Measurements from ENCODE around the gene DDX41. TPM values are rescaled to one million over a fixed set of nuclear protein-coding genes. Genes with fewer than 3 reads are reported as not detected.

Gene DDX41
- total and polyA plus RNA-seq, 12 donors, result 19.7 to 55.7 (median 30.4) TPM

- peak overlapping the region in 9 of 10 donors; percentile 25 to 93 (median 49) for H3K27ac ChIP-seq
- intact Hi-C loops (cut with DNase I), result no loop called here
Observed at GRCh38 chr5:177469750-177470525, 46.8 kb downstream of the DDX41 start.

DNA sequence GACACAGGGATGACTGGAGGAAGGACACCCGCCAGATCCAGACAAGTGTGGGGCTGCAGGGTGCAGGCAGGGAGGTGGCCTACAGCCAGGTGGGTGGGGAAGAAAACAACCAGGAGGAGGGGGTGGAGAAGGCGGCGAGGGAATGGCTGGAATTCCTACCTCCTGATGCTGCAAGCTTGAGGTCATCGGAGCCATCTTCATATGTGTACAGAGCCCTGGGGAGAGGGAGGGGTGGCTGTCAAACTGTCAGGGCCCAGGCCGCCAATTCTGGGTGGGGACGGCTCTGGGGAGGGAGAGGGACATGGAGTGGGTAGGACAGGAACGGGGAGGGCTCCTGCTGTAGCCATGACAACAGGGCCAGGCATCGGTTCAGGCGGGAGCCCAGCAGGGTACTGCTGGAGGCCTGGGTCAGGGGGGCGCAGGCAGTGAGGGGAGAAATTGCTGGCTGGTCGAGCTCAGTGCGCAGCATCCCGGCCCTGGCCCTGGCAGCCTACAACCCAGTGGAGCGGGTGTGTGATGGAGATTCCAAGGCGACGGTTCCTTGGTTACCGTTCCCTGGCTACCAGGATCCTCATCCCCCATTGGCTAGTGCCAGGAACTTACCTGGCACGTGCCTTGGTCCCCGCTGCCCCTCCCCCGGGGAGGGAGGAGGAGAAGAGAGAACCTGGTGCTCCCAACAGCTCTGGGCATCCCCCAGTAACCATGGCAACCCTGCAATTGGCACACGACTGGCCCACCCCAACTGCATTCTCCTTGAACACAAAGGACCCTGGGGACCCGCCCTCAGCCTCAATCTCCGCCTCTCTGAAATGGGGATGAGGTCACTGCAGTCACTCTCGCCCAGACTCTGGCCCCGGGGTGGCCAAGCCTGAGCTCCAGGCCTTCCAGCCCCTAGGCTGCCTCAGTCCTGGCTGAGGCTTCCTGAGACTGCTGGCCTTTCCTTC, 47.8 kb downstream of the DDX41 start:
- Histone ChIP-seq H3K4me3 (no peak overlapping the region), H3K36me3 (peaks cover 0 to 41% (median 16%) of the 10 kb centered on the region in 9 donors), H3K4me1 (peaks cover 25 to 45% (median 37%) of the 10 kb centered on the region in 9 donors), H3K27me3 (peaks cover 0 to 29% (median 13%) of the 10 kb centered on the region in 7 donors), H3K9me3 (peaks cover 0 to 9% (median 0%) of the 10 kb centered on the region in 11 donors), H3K27ac (peak overlapping the region in 9 of 10 donors; percentile 25 to 93 (median 49))
- TF ChIP-seq CTCF (IDR thresholded peaks at IDR 0.05), result no peak
- peak in 6 of 8 donors; percentile 16 to 55 (median 28) for ATAC-seq
- DNase-seq, result peak in 1 of 2 donors; percentile 60
- intact Hi-C loops (cut with DNase I), result no loop called here
- 60 to 67% methylated on average over 24 to 25 of the region's 25 CpGs for WGBS, 2 donors

More at GRCh38 chr5:177469750-177470525, 46.8 kb downstream of the DDX41 start:
- peaks cover 0 to 39% (median 13%) of the 10 kb centered on the region in 7 donors for H3K27me3 ChIP-seq
- ATAC-seq (no peak), DNase-seq (no peak)
- TF ChIP-seq CTCF (IDR thresholded peaks at IDR 0.05), result no peak
- peaks cover 0 to 7% (median 0%) of the 10 kb centered on the region in 11 donors for H3K9me3 ChIP-seq
- H3K36me3 ChIP-seq, result peaks cover 0 to 35% (median 16%) of the 10 kb centered on the region in 9 donors
- no peak overlapping the region for H3K4me3 ChIP-seq
- H3K4me1 ChIP-seq, result peaks cover 26 to 51% (median 44%) of the 10 kb centered on the region in 9 donors
- 66 to 69% methylated on average over 8 of the region's 8 CpGs for WGBS, 2 donors

- H3K4me1 ChIP-seq, result peaks cover 24 to 45% (median 37%) of the 10 kb centered on the region in 9 donors
- 89 to 95% methylated on average over 2 of the region's 2 CpGs for WGBS, 2 donors
- H3K4me3 ChIP-seq, result no peak overlapping the region
- ATAC-seq, result no peak
- intact Hi-C loops (cut with DNase I), result no loop called here
- peak overlapping the region in 2 of 10 donors; percentile 33 to 48 for H3K27ac ChIP-seq
- peaks cover 0 to 9% (median 0%) of the 10 kb centered on the region in 11 donors for H3K9me3 ChIP-seq
- peaks cover 0 to 25% (median 13%) of the 10 kb centered on the region in 7 donors for H3K27me3 ChIP-seq
- H3K36me3 ChIP-seq, result peaks cover 0 to 43% (median 16%) of the 10 kb centered on the region in 9 donors
- no peak for TF ChIP-seq CTCF (IDR thresholded peaks at IDR 0.05)
- DNase-seq, result no peak
Observed at GRCh38 chr5:177468329-177468684, 48.5 kb downstream of the DDX41 start.

DNA sequence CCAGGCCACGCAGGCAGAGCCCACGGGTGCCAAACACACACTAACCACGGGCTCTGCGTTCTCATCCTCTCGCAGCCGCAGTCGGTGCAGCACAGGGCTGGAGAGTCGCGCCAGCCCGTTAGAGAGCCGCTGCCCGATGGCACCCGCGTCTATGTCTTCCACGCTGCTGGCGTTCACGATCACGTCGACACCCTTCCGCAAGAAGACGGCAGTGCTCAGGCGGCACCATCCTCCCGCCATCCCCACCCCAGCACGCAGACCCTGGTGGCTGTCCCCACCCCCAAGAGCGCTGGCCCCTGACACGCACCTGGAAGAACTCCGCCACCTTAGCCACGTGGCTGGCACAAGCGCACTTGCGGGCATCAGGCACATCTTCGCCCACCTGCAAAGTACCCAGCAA, 49.3 kb downstream of the DDX41 start:
- Histone ChIP-seq H3K4me3 (no peak overlapping the region), H3K27me3 (peaks cover 0 to 17% (median 9%) of the 10 kb centered on the region in 7 donors), H3K4me1 (peaks cover 19 to 42% (median 36%) of the 10 kb centered on the region in 9 donors), H3K36me3 (peaks cover 0 to 43% (median 16%) of the 10 kb centered on the region in 9 donors), H3K9me3 (peaks cover 0 to 9% (median 0%) of the 10 kb centered on the region in 11 donors), H3K27ac (no peak overlapping the region)
- TF ChIP-seq CTCF (IDR thresholded peaks at IDR 0.05), result no peak
- ATAC-seq (no peak), DNase-seq (no peak)
- 94 to 97% methylated on average over 30 to 31 of the region's 31 CpGs for WGBS, 2 donors
- intact Hi-C loops (cut with DNase I), result no loop called here
